HUES48 (cell line): ENCODE data around the gene NR4A3.

Experiments used
- H3K27ac ChIP-seq: one replicate; pipeline ENCODE4 v1.7.0; 2013; ENCODE audit warnings: low read depth, low read length, inconsistent platforms
- H3K27me3 ChIP-seq: 2 replicates; pipeline ENCODE4 v1.6.1; 2013; ENCODE audit warnings: mild to moderate bottlenecking, low read length; ENCODE audit not compliant: control insufficient read depth, insufficient read depth
- H3K36me3 ChIP-seq: 2 replicates; pipeline ENCODE4 v1.6.1; 2013; ENCODE audit warnings: low read length; ENCODE audit not compliant: control insufficient read depth, insufficient read depth
- H3K4me1 ChIP-seq: 2 replicates; pipeline ENCODE4 v1.6.1; 2013; ENCODE audit warnings: mild to moderate bottlenecking, low read length; ENCODE audit not compliant: control insufficient read depth, insufficient read depth
- H3K4me3 ChIP-seq: 2 replicates; pipeline ENCODE4 v1.5.1; 2013; ENCODE audit warnings: mild to moderate bottlenecking, low read depth, low read length
- H3K9ac ChIP-seq: 2 replicates; pipeline ENCODE4 v1.6.1; 2013; ENCODE audit warnings: mild to moderate bottlenecking, low read depth, low read length, moderate library complexity
- H3K9me3 ChIP-seq: 2 replicates; pipeline ENCODE4 v1.6.1; 2013; ENCODE audit warnings: low read length; ENCODE audit not compliant: control insufficient read depth, insufficient read depth

The NR4A3 gene

DNA sequence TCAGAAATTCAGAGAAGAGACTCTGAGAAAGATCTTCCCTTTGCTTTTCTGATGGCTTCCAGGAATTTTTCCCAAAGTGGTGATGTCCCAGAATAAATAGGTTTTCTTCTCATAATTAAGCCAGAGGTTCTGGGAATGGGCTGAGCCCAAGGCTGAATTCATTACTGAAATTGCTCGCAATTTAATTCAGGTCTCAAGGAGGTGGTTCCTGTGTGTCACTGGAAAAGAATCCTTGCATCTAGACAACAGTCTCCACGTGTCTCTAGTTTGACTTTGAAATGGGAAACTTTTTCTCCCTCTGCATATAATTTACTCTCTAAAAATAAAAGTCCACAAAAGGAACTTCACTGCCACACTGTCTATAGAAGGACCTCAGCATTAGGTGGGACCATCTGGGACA, 57.0 kb downstream of the NR4A3 start:
- no peak overlapping the region for H3K27ac ChIP-seq
- H3K4me3 ChIP-seq, result no peak overlapping the region

DNA sequence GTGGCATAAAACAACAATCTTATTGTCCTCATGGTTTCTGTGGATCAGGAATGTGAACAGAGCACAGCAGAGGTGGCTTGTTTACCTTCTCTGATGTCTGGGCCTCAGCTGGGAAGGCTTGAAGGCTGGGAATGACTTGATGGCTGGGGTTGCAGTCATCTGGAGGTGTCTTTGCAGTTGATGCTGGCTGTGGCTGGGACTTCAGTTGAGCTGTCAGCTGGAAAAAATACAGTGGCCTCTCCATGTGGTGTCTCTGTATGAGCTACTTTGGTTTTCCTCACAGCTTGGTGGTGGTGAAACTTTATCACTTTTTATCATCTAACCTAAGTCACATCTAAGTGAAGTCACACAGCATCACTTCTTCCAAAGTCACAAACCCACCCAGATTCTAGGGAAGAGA, 60.1 kb downstream of the NR4A3 start:
- H3K36me3 ChIP-seq, result no peaks in the 10 kb centered on the region
- H3K27me3 ChIP-seq, result no peaks in the 10 kb centered on the region
- no peak overlapping the region for H3K27ac ChIP-seq
- H3K9me3 ChIP-seq, result no peaks in the 10 kb centered on the region
- H3K4me3 ChIP-seq, result no peak overlapping the region
- H3K9ac ChIP-seq, result no peak overlapping the region
- no peaks in the 10 kb centered on the region for H3K4me1 ChIP-seq

More for the DNA sequence above, 57.0 kb downstream of the NR4A3 start:
- Histone ChIP-seq H3K27me3 (no peaks in the 10 kb centered on the region), H3K9me3 (no peaks in the 10 kb centered on the region), H3K36me3 (no peaks in the 10 kb centered on the region), H3K4me1 (no peaks in the 10 kb centered on the region), H3K9ac (no peak overlapping the region)

DNA sequence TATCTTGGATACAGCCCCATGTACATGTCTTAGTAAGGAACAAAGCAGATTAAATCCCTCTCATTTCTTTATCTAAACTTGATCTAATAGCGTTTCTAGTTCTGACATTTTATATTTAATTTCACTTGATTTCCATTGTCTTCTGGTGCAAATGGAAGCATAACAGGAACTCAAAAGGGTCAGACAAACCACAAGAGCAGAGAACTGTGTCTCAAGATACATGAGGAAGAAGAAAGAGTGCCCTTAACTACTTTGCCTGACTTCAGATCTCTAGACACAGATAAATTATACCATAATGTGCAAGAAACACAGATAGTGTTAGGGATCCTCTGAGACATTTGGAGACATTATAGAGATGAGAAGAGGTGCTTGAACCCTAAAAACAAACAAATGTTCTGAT, 64.1 kb downstream of the NR4A3 start:
- no peaks in the 10 kb centered on the region for H3K9me3 ChIP-seq
- no peak overlapping the region for H3K4me3 ChIP-seq
- H3K4me1 ChIP-seq, result no peaks in the 10 kb centered on the region
- H3K27me3 ChIP-seq, result no peaks in the 10 kb centered on the region
- H3K27ac ChIP-seq, result no peak overlapping the region
- no peaks in the 10 kb centered on the region for H3K36me3 ChIP-seq
- no peak overlapping the region for H3K9ac ChIP-seq

DNA sequence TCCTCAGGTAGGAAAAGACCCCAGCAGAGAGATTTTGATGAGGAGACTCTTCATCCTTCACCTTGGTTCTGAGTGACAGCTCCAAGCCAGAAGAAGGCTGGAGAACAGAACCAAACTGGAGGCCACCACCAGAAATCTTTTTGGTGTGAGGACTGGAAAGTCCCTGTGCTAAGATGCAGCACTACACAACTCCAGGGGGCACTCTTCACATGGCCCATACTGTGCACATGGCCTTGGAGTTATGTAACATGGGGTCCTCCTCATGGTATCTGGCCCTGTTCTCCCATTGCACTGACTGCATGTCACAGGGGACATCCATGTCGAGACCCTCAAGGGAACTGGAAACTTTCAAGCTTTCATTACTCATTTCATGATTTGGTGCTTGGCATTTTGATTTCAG, 67.4 kb downstream of the NR4A3 start:
- H3K9me3 ChIP-seq, result no peaks in the 10 kb centered on the region
- H3K36me3 ChIP-seq, result no peaks in the 10 kb centered on the region
- no peak overlapping the region for H3K27ac ChIP-seq
- no peak overlapping the region for H3K9ac ChIP-seq
- no peak overlapping the region for H3K4me3 ChIP-seq
- H3K4me1 ChIP-seq, result peaks cover 5% of the 10 kb centered on the region; the same call in 1 of the 2 replicates
- H3K27me3 ChIP-seq, result no peaks in the 10 kb centered on the region

DNA sequence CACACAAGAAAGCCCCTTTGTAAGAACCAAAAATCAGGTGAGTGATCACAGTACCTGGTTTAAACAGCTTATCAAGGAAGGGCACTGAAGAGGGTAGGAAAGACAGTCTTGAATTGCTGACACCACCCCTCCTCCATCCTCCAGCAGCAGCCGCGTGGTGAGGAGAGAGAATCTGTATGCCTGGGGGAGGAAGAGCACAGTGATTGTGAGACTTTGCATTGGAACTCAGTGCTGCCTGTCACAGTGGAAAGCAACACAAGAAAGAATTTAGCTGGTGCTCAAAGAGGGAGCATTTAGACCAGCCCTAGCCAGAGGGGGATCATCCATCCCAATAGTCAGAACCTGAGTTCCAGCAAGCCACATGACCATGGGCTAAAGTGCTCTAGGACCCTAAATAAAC, 73.1 kb downstream of the NR4A3 start:
- H3K4me1 ChIP-seq, result peaks cover 5% of the 10 kb centered on the region; the same call in 1 of the 2 replicates
- H3K9ac ChIP-seq, result no peak overlapping the region
- no peaks in the 10 kb centered on the region for H3K9me3 ChIP-seq
- H3K4me3 ChIP-seq, result no peak overlapping the region
- H3K36me3 ChIP-seq, result no peaks in the 10 kb centered on the region
- no peak overlapping the region for H3K27ac ChIP-seq
- no peaks in the 10 kb centered on the region for H3K27me3 ChIP-seq

DNA sequence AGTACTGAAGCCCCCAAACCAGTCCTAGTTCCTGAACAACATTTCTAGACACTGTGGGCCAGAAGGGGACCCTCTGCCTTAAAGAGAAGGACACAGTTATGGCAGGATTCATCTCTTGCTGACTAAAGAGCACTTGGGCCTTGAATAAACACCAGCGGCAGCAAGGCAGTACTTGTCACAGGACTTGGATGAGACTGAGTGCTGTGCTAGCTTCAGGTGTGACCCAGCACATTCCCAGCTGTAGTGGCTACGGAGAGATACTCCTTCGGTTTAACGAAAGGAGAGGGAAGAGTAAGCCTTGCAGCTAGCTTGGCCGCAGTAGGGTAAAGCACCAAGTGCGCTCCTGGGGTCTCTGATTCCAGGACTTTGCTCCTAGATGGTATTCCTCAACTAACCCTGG, 73.8 kb downstream of the NR4A3 start:
- no peak overlapping the region for H3K9ac ChIP-seq

DNA sequence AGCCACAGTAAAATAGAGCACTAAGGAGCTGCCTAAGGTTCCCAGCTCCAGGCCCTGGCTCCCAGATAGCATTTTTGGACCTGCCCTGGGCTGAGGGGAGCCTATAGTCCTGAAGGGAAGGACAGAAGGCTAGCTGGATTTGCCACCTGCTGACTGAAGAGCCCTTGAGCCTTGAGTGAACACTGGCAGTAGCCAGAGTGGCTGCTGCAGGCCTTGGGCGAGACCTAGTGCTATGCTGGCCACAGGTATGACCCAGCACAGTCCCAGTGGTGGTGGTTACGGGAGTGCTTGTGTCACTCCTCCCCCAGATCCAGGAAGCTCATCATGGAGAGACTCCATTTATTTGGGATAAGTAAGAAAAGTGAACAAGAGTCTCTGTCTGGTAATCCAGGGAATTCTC, 74.4 kb downstream of the NR4A3 start:
- H3K4me3 ChIP-seq, result no peak overlapping the region
- no peaks in the 10 kb centered on the region for H3K36me3 ChIP-seq
- no peak overlapping the region for H3K9ac ChIP-seq
- no peaks in the 10 kb centered on the region for H3K9me3 ChIP-seq
- H3K27me3 ChIP-seq, result no peaks in the 10 kb centered on the region
- peaks cover 5% of the 10 kb centered on the region; the same call in 1 of the 2 replicates for H3K4me1 ChIP-seq
- no peak overlapping the region for H3K27ac ChIP-seq

More for the DNA sequence above, 73.8 kb downstream of the NR4A3 start:
- Histone ChIP-seq H3K4me3 (no peak overlapping the region), H3K27me3 (no peaks in the 10 kb centered on the region), H3K36me3 (no peaks in the 10 kb centered on the region), H3K9me3 (no peaks in the 10 kb centered on the region), H3K4me1 (peaks cover 5% of the 10 kb centered on the region; the same call in 1 of the 2 replicates), H3K27ac (no peak overlapping the region)

DNA sequence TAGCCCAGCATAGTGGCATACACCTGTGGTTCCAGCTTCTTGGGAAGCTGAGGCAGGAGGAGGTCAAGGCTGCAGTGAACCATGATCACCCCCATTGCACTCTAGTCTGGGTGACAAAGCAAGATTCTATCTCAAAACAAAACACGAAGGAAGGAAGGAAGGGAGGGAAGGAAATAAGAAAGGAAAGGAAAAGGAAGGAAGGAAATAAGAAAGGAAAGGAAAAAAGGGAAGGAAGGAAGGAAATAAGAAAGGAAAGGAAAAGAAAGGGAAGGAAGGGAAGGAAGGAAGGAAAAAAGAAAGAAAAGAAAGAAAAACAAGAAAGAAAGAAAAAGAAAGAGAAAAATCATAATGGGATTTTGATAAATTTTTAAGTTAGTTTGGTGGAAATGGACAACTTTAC, 81.7 kb downstream of the NR4A3 start:
- H3K9me3 ChIP-seq, result no peaks in the 10 kb centered on the region
- no peak overlapping the region for H3K9ac ChIP-seq
- H3K27ac ChIP-seq, result no peak overlapping the region
- no peaks in the 10 kb centered on the region for H3K36me3 ChIP-seq
- H3K4me3 ChIP-seq, result no peak overlapping the region
- H3K4me1 ChIP-seq, result peaks cover 20% of the 10 kb centered on the region
- H3K27me3 ChIP-seq, result 0 out of 2 replicates have a peak, but pooled peaks cover 3% of the 10 kb centered on the region

DNA sequence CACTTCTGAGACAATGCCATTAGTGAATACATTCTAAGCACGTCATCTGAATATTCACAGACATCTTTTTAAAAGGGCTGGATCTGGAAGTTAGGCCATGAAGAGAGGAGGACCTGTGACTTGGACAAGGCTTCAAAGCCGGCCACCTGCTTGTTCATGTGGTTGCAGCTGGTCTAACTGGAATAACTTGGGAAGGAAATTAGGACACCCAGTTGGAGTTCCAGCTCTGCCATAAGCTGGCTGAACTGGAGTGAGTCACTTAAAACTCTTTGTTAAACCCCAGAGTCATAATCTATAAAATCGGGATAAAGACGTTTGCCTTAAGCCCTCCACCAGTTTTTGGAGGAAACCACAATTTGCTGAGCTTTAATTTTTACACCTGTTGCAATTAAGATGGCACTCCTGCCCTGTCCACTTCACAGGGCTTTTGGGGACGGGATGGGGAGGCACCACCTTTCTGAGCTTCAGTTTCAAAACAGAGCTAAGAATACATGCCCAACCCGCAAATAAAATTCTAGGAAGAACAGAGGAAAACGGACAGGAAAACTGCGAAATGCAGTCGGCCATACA, 84.2 kb downstream of the NR4A3 start:
- Histone ChIP-seq H3K4me1 (peaks cover 29% of the 10 kb centered on the region), H3K9ac (0 out of 2 replicates have a peak overlapping the region, but pooled peaks have one; percentile 15), H3K4me3 (peak overlapping the region; percentile 91), H3K36me3 (no peaks in the 10 kb centered on the region), H3K9me3 (no peaks in the 10 kb centered on the region), H3K27me3 (0 out of 2 replicates have a peak, but pooled peaks cover 3% of the 10 kb centered on the region), H3K27ac (no peak overlapping the region)

DNA sequence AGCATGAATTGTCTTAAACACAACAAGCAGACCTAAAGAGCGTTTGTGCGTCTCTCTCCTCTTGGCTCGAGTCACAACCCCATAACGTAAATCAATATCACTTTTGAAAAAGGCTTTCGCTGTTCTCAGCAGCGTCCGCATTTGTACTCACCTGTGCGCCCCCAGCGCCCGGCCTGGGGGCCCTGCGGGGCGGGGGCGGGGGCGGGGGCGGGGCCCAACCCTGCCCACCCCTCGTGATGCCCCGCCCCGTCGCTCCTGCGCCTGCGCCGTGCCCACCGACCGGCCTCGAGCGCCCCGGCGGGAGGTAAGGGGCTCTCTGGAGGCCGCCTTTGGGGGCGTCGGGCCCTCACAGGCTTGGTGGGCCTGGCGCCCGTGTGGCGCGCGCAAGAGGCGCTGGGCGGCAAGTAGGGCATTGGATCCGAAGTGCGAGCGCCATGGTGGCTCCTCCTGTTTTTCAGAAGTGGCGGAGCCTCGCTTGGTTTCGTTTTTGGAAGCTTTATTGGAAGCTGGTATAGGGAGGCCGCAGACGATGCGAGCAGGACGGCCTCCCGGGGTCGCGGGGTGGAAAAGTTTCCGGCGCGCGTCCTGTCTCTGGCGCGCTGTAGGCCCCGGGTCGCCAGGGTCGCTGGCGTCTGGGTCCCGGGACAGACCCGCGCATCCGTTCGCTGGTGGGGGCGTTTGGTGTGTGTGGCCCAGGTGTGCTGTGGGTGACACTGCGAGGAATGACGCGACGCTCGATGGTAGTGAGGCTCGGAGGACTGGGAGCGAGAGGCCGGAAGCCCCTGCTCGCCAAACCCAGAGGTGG, 84.9 kb downstream of the NR4A3 start, which contains the start of gene STX17:
STX17 (plus strand) TSS at position 252 of the 805 bp plus-strand sequence. CDS start 8,586 bp downstream, outside the sequence.
- H3K27ac ChIP-seq, result peak within 1 kb of the TSS; percentile 69
- H3K4me3 ChIP-seq, result peak within 1 kb of the TSS; percentile 91
- peaks cover 29% of the 10 kb centered on the region for H3K4me1 ChIP-seq
- H3K27me3 ChIP-seq, result 0 out of 2 replicates have a peak, but pooled peaks cover 3% of the 10 kb centered on the region
- no peaks in the 10 kb centered on the region for H3K9me3 ChIP-seq
- H3K36me3 ChIP-seq, result no peaks in the 10 kb centered on the region
- H3K9ac ChIP-seq, result peak within 1 kb of the TSS; percentile 81

DNA sequence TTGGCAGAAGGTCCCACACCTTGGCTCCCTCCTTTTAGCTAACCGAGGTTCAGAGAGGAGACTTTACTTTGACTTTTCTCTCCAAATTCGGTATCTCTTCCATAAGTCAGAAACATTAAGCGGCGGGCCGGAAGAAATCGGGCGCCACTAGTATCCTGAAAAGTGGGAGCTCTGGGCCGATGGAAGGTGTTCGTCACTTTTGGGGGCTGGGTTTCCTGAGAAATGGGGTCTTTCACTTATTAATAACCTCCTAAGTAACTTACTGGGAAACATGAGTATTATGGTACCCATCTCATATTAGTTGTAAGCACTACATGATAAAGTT, 85.5 kb downstream of the NR4A3 start:
- Histone ChIP-seq H3K4me1 (peaks cover 29% of the 10 kb centered on the region), H3K4me3 (peak overlapping the region; percentile 91), H3K36me3 (no peaks in the 10 kb centered on the region), H3K27me3 (0 out of 2 replicates have a peak, but pooled peaks cover 3% of the 10 kb centered on the region), H3K9me3 (no peaks in the 10 kb centered on the region), H3K27ac (no peak overlapping the region), H3K9ac (peak overlapping the region; percentile 81)
